Fibroblast of mammary gland (primary cell): ENCODE results near the gene RGS9.
A peak's percentile ranks its signal among the peaks of the same experiment; 100 is the strongest.
"Not testable (repeated sequence)": the region's sequence is repeated elsewhere in the genome, so short reads cannot be mapped to it uniquely, and the experiment has no call there.

Experiments used
- DNase-seq: peaks from one replicate; pipeline ENCODE4 v3.0.0-alpha.2; 2010; ENCODE audit warnings: low read depth
- H3K4me3 ChIP-seq: 2 replicates; pipeline ENCODE4 v1.5.1; 2011; ENCODE audit warnings: low read depth, mild to moderate bottlenecking, low read length, moderate library complexity; ENCODE audit not compliant: control insufficient read depth
- CTCF ChIP-seq: conservative IDR thresholded peaks from 2 replicates; pipeline ENCODE4 v1.5.1; 2011; ENCODE audit warnings: low read depth, low read length, inconsistent platforms; ENCODE audit not compliant: control insufficient read depth, insufficient read depth

RGS9 gene

GRCh38 chr17:65177901-65178300, 40.7 kb downstream of the RGS9 start:
- TF ChIP-seq CTCF, result no peak
- no peak overlapping the region for H3K4me3 ChIP-seq
- peak; percentile 74 for DNase-seq

DNA sequence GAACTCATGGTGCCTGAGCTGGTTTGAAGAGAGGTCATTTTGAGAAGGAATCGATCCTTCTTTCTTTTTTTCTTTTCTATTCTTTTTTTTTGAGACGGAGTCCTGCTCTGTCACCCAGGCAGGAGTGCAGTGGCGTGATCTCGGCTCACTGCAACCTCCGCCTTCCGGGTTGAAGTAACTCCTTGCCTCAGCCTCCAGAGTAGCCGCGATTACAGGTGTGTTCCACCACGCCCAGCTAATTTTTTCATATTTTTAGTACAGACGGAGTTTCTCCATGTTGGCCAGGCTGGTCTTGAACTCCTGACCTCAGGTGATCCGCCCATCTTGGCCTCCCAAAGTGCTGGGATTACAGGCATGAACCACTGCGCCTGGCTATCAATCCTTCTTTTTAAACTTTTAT, 43.1 kb downstream of the RGS9 start:
- not testable (repeated sequence) for DNase-seq

DNA sequence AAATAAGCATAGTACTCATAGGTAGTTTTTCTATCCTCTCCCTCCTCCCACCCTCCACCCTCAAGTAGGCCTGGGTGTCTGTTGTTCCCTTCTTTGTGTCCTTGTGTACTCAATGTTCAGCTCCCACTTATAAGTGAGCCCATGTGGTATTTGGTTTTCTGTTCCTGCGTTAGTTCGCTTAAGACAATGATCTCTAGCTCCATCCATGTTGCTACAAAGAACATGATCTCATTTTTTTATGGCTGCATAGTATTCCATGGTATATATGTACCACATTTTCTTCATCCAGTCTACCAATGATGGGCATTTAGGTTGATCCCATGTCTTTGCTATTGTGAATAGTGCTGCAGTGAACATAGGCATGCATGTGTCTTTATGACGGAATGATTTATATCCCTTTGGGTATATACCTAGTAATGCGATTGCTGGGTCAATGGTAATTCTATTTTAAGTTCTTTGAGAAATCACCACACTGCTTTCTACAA, 43.6 kb downstream of the RGS9 start:
- H3K4me3 ChIP-seq, DNase-seq: not testable (repeated sequence)

More for the DNA sequence above, 43.1 kb downstream of the RGS9 start:
- not testable (repeated sequence) for H3K4me3 ChIP-seq

- DNase-seq, result no peak
- TF ChIP-seq CTCF, result no peak
- no peak overlapping the region for H3K4me3 ChIP-seq
Observed at GRCh38 chr17:65181237-65182061, 44.3 kb downstream of the RGS9 start.

DNA sequence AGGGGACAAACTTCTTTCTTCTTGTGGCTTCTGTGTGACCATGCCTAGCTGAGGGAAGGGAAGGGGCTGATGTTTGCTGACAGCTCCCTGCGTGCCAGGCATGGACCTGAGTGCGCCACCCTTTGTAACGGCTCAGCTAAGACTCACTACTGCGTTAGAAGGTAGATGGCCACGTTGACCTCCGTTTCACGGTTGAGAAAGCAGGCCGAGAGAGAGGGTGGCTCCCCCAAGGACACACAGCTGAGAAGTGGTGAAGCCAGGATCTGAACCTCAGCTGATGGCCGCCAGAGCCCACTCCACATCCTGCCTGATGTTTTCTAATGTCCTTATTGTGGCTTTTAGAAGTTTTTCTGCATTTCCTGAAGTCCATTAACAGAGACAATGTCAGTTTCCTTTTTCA, 45.1 kb downstream of the RGS9 start:
- DNase-seq, result no peak
- TF ChIP-seq CTCF, result no peak
- H3K4me3 ChIP-seq, result no peak overlapping the region

GRCh38 chr17:65183736-65184135, 46.6 kb downstream of the RGS9 start:
- no peak for DNase-seq
- TF ChIP-seq CTCF, result no peak
- H3K4me3 ChIP-seq, result no peak overlapping the region

- no peak overlapping the region for H3K4me3 ChIP-seq
- TF ChIP-seq CTCF, result no peak
- no peak for DNase-seq
Observed at GRCh38 chr17:65184235-65184959, 47.2 kb downstream of the RGS9 start.
